ENCODE data around the gene ESYT1. TPM values are rescaled to one million over a fixed set of nuclear protein-coding genes. Genes with fewer than 3 reads are reported as not detected.
A peak's percentile ranks its signal among the peaks of the same experiment; 100 is the strongest.

The ESYT1 gene
- total and polyA plus RNA-seq, 10 of the 15 experiments (the other 5 are each of a cell fraction or from before 2014, with no cell fraction given): 47.5 to 120 (median 87.1) TPM

DNA sequence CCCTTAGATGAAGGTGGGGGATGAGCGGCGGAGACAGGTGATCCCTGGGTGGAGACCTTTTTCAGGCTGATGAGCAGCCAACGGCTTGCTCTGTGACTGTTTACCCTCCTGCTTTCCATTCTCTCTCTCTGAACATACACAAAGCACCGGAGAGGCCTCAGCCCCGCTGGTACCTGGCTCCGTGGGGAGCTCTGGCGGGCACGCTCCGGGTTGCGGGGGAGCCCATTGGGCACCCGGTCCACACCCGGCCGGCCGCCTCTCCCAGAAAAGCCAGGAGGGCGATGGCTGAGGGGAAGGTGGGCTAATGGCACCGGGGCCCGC, 60.7 kb downstream of the ESYT1 start:
- SMC1A ChIA-PET (ENCODE audit: uncharacterized antibody, unreplicated experiment): interaction anchor here (0.8 to 6.2 kb wide), 16 partner anchors 11 to 447 kb away, joined by 3 to 68 read pairs (median 5); partner anchors contain the start of genes ESYT1, PA2G4, RNF41 and ZC3H10
- no TSS peak for BruUV-seq (replicated peaks)
- no peaks in the 10 kb centered on the region for H3K27me3 ChIP-seq (replicated peaks in 1 of 2; ENCODE audit: control insufficient read depth in 2 of 2, insufficient read depth in 2 of 2, low read length in 1 of 2)
- FAIRE-seq: no peak
- intact Hi-C loops (cut with micrococcal nuclease; ENCODE audit: unreplicated experiment): loop anchor here (1.0 to 10.0 kb wide), 3 partner anchors 30 to 454 kb away; partner anchors contain the start of gene MYL6
- H3K9me3 ChIP-seq (replicated peaks; ENCODE audit: control insufficient read depth, insufficient read depth, low read length): no peaks in the 10 kb centered on the region
- CTCF ChIA-PET: interaction anchor here (0.6 to 8.9 kb wide), 27 partner anchors 11 to 449 kb away, joined by 3 to 129 read pairs (median 5); partner anchors contain the start of genes ESYT1, MYL6, RNF41 and ZC3H10
- H3K4me1 ChIP-seq (ENCODE audit: control insufficient read depth, insufficient read depth, low read length): 0 out of 2 replicates have a peak, but pooled peaks cover 4% of the 10 kb centered on the region
- in situ Hi-C loops (cut with MboI): loop anchor here (5.0 kb wide), 1 partner anchor 56 kb away; no protein-coding TSS in a partner anchor
- peak overlapping the region; percentile 72 for H3K4me2 ChIP-seq (ENCODE audit: control insufficient read depth, insufficient read depth)
- peaks cover 27% of the 10 kb centered on the region for H3K79me2 ChIP-seq (ENCODE audit: control insufficient read depth, insufficient read depth, low read length)
- RAD21 ChIA-PET (ENCODE audit: unreplicated experiment): interaction anchor here (1.0 to 4.6 kb wide), 18 partner anchors 14 to 451 kb away, joined by 3 to 98 read pairs (median 8); partner anchors contain the start of genes COQ10A, ESYT1, MYL6 and MYL6B
- peak overlapping the region; percentile 98 for H3K4me3 ChIP-seq
- ATAC-seq: peak; percentile 9
- TF ChIP-seq CBX3 (IDR thresholded peaks at IDR 0.05; ENCODE audit: borderline replicate concordance, low read depth) (no peak), SMAD5 (IDR thresholded peaks at IDR 0.05; ENCODE audit: low read depth) (no peak), WRNIP1 (IDR thresholded peaks at IDR 0.05; ENCODE audit: borderline replicate concordance, low read depth, low read length) (0 out of 2 replicates have a peak, but pooled peaks have one; percentile 63), PAX8 (IDR thresholded peaks at IDR 0.05) (no peak), HDGF (IDR thresholded peaks at IDR 0.05) (no peak), TCF3 (IDR thresholded peaks at IDR 0.05; ENCODE audit: borderline replicate concordance, insufficient read depth, low read depth, low read length) (no peak), ESRRA (IDR thresholded peaks at IDR 0.05; ENCODE audit: low read length) (no peak), HCFC1 (IDR thresholded peaks at IDR 0.05; ENCODE audit: low read length) (no peak), BCL3 (IDR thresholded peaks at IDR 0.05; ENCODE audit: borderline replicate concordance, insufficient read depth, low read depth, low read length, poor library complexity, severe bottlenecking) (no peak), SIN3A (IDR thresholded peaks at IDR 0.05; ENCODE audit: low read depth, low read length) (0 out of 2 replicates have a peak, but pooled peaks have one; percentile 1)
- TF ChIP-seq, protein P1, sequence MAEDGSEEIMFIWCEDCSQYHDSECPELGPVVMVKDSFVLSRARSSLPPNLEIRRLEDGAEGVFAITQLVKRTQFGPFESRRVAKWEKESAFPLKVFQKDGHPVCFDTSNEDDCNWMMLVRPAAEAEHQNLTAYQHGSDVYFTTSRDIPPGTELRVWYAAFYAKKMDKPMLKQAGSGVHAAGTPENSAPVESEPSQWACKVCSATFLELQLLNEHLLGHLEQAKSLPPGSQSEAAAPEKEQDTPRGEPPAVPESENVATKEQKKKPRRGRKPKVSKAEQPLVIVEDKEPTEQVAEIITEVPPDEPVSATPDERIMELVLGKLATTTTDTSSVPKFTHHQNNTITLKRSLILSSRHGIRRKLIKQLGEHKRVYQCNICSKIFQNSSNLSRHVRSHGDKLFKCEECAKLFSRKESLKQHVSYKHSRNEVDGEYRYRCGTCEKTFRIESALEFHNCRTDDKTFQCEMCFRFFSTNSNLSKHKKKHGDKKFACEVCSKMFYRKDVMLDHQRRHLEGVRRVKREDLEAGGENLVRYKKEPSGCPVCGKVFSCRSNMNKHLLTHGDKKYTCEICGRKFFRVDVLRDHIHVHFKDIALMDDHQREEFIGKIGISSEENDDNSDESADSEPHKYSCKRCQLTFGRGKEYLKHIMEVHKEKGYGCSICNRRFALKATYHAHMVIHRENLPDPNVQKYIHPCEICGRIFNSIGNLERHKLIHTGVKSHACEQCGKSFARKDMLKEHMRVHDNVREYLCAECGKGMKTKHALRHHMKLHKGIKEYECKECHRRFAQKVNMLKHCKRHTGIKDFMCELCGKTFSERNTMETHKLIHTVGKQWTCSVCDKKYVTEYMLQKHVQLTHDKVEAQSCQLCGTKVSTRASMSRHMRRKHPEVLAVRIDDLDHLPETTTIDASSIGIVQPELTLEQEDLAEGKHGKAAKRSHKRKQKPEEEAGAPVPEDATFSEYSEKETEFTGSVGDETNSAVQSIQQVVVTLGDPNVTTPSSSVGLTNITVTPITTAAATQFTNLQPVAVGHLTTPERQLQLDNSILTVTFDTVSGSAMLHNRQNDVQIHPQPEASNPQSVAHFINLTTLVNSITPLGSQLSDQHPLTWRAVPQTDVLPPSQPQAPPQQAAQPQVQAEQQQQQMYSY (CRISPR knock-in tag; IDR thresholded peaks at IDR 0.05): no peak
- TF ChIP-seq, protein P2, sequence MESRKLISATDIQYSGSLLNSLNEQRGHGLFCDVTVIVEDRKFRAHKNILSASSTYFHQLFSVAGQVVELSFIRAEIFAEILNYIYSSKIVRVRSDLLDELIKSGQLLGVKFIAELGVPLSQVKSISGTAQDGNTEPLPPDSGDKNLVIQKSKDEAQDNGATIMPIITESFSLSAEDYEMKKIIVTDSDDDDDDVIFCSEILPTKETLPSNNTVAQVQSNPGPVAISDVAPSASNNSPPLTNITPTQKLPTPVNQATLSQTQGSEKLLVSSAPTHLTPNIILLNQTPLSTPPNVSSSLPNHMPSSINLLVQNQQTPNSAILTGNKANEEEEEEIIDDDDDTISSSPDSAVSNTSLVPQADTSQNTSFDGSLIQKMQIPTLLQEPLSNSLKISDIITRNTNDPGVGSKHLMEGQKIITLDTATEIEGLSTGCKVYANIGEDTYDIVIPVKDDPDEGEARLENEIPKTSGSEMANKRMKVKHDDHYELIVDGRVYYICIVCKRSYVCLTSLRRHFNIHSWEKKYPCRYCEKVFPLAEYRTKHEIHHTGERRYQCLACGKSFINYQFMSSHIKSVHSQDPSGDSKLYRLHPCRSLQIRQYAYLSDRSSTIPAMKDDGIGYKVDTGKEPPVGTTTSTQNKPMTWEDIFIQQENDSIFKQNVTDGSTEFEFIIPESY (IDR thresholded peaks at IDR 0.05): no peak
- DNase-seq (ENCODE audit: low read depth, low spot score): no peak
- H2AFZ ChIP-seq (ENCODE audit: control insufficient read depth, low read depth, low read length): peak overlapping the region; percentile 26; the same call in 1 of the 2 replicates
- WGBS (ENCODE audit: insufficient coverage, insufficient replicate concordance, low lambda C conversion rate, missing lambda C conversion rate): 2% methylated on average over 17 of the region's 17 CpGs
- H3K36me3 ChIP-seq (ENCODE audit: control insufficient read depth in 2 of 2, insufficient read depth in 2 of 2, low read length in 1 of 2): peaks cover 3 to 4% of the 10 kb centered on the region in 2 experiments
- POLR2A ChIA-PET: interaction anchor here (0.5 to 7.7 kb wide), 10 partner anchors 29 to 450 kb away, joined by 3 to 68 read pairs (median 6); partner anchors contain the start of genes DNAJC14, ESYT1, PA2G4 and RNF41
- peak overlapping the region; percentile 80 for H3K27ac ChIP-seq (ENCODE audit: control insufficient read depth, insufficient read depth)
- H4K20me1 ChIP-seq (ENCODE audit: control insufficient read depth, insufficient read depth): no peaks in the 10 kb centered on the region; the same call in 1 of the 2 replicates
- H3K9ac ChIP-seq (ENCODE audit: control insufficient read depth, insufficient read depth, low read length): peak overlapping the region; percentile 93
